Measurements from ENCODE around the gene KANSL2.
A peak's percentile ranks its signal among the peaks of the same experiment; 100 is the strongest.

KANSL2 gene

DNA sequence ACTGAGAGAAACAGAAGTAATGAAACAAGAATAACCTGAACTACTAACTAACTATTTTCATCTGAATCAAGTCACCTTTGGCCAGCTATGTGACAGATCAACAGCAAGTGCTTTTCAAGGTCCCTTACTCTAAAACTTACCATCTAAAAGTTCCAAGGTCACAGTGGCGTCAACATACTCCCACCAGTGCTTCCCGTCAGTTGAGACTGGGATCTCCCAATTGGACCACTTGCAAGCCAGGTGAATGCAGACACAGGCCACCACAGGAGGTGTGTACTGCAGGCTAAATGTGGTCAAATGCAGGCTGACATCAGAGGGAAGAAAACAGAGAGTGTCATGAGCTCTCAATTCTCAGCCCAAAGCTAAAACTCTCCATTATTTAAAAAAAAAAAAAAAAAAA is 13.8 kb upstream of the KANSL2 start:
- DNase-seq (ENCODE audit: insufficient read length, low spot score) (no peak), FAIRE-seq (no peak)
- TF ChIP-seq POLR2AphosphoS5 (IDR thresholded peaks at IDR 0.05; ENCODE audit: low read depth, low read length): no peak
- no peak for TF ChIP-seq TAF1 (IDR thresholded peaks at IDR 0.05; ENCODE audit: low read depth, low read length)
- TF ChIP-seq PAX5 (IDR thresholded peaks at IDR 0.05; ENCODE audit: insufficient read depth, low read length, severe bottlenecking): no peak
- no peak for TF ChIP-seq POLR2A (IDR thresholded peaks at IDR 0.05; ENCODE audit: low read depth, low read length)
- no peak for TF ChIP-seq POU2F2 (IDR thresholded peaks at IDR 0.05; ENCODE audit: low read depth, low read length)
- no peak for TF ChIP-seq SPI1 (IDR thresholded peaks at IDR 0.05; ENCODE audit: low read depth, low read length)

DNA sequence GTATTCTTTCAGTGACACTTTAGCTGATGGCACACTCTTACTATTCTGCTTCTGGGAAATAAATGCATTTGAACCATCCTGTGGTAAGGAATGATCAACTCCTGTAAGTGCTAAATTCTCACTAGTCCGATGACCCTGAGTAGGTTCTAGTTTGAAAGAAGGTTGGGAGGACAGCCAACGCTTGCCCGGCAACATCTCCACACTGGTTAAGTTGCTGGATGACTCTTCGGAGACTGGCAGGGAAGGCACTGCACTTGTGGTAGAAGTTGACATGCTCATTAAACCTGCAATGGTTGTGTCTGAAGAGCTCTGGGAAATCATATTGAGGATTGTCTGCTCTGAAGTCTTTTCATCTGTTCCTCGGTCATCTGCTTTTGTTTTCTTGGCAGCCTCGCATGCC is 12.0 kb upstream of the KANSL2 start:
- FAIRE-seq (no peak), DNase-seq (ENCODE audit: insufficient read length, low spot score) (no peak)
- TF ChIP-seq POLR2A (IDR thresholded peaks at IDR 0.05; ENCODE audit: low read depth, low read length): 0 out of 2 replicates have a peak, but pooled peaks have one; percentile 27
- no peak for TF ChIP-seq PAX5 (IDR thresholded peaks at IDR 0.05; ENCODE audit: insufficient read depth, low read length, severe bottlenecking)

DNA sequence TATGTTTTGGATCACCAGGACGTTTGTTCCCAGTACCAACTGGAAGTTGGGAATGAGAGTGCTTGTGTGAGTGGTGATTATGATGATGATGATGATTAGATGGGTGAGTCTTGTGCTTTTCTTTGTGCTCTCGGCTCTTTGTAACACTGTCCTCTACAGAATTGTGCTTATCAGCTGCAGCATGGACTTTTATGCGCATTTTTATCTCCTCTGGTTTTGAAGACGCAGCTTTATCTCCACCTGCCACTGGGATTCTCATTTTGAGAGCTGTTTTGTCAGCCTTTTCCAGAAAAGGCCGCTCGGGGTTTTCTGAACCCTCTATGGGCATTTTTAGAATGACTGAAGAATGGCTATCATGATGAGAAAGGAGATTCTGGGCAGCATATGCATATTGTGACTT is 11.5 kb upstream of the KANSL2 start:
- no peak for DNase-seq (ENCODE audit: insufficient read length, low spot score)
- TF ChIP-seq POU2F2 (IDR thresholded peaks at IDR 0.05; ENCODE audit: low read depth, low read length) (no peak), PAX5 (IDR thresholded peaks at IDR 0.05; ENCODE audit: insufficient read depth, low read length, severe bottlenecking) (no peak), SPI1 (IDR thresholded peaks at IDR 0.05; ENCODE audit: low read depth, low read length) (no peak)
- no peak for FAIRE-seq

DNA sequence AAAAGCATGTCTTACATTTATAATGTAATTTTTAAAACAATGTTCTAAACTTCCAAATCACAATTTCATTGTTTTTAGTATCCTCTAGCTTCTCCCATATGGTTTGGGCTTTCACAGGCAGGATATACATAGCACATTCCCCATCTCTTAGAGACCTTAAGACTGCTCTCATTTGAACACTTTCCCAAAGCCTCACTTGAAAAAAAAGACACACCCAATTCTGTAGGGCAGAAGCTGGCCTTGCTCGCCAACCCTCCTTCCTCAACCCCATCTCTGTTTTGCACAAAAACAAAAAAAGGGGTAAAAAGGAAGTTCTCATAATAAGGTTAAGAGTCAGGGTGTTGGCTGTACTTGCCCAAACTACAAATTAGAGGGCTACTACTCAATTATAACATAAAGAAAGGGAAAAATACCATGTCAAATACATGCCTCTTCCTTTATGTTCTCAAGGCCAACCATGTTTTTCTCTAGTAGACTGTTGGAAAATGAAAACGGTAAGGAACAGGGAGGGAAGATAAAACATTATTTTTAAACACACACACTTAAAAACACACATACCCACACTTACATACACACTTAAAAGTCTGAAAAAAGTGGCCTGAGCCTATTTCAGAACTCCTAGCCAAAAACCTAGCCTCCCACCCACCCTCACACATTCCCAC is 9.9 kb upstream of the KANSL2 start:
- no peak for TF ChIP-seq PAX5 (IDR thresholded peaks at IDR 0.05; ENCODE audit: insufficient read depth, low read length, severe bottlenecking)
- TF ChIP-seq SPI1 (IDR thresholded peaks at IDR 0.05; ENCODE audit: low read depth, low read length): no peak
- TF ChIP-seq TAF1 (IDR thresholded peaks at IDR 0.05; ENCODE audit: low read depth, low read length): no peak
- no peak for TF ChIP-seq POLR2AphosphoS5 (IDR thresholded peaks at IDR 0.05; ENCODE audit: low read depth, low read length)
- no peak for TF ChIP-seq POLR2A (IDR thresholded peaks at IDR 0.05; ENCODE audit: low read depth, low read length)
- TF ChIP-seq POU2F2 (IDR thresholded peaks at IDR 0.05; ENCODE audit: low read depth, low read length): no peak
- FAIRE-seq (no peak), DNase-seq (ENCODE audit: insufficient read length, low spot score) (no peak)

DNA sequence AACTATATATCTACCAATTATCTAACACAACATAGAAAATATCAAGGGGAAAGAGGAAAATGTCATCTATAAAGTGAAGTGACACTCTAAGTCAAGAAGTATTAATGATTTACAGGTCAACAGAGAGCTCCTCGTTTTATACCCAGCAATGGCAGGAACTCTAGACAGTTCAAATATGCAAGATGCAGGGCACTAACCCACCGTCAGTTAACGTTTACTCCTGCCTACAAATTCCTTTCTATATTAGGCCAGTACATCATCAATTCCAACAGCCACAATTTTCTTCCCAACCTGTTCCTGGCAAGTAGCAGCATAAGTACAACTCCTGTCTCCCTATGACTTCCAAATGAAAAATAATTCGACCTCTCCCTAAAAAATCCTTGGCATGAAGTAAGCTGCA is 9.0 kb upstream of the KANSL2 start:
- no peak for FAIRE-seq
- no peak for DNase-seq (ENCODE audit: insufficient read length, low spot score)
- TF ChIP-seq POLR2AphosphoS5 (IDR thresholded peaks at IDR 0.05; ENCODE audit: low read depth, low read length): no peak
- no peak for TF ChIP-seq POU2F2 (IDR thresholded peaks at IDR 0.05; ENCODE audit: low read depth, low read length)
- TF ChIP-seq TAF1 (IDR thresholded peaks at IDR 0.05; ENCODE audit: low read depth, low read length): no peak
- TF ChIP-seq POLR2A (IDR thresholded peaks at IDR 0.05; ENCODE audit: low read depth, low read length): no peak
- TF ChIP-seq SPI1 (IDR thresholded peaks at IDR 0.05; ENCODE audit: low read depth, low read length): no peak

DNA sequence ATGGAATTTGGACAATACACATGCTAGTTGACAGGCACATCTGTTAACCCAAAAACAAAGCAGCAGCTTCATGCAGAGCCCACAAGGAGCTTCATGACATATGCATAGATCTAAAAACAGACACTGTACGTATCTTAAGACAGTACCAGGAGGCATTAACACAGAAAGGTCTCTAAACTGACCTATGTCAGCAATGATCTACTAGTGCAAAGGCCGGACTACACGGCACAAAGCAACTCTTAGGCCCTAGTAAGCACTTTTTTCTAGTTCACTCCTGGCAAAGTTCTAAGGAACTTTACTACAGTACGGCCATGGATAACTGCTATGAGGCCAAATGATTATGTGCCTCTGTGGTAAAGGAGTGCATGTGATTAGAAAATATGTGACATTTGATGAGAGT is 8.4 kb upstream of the KANSL2 start:
- DNase-seq (ENCODE audit: insufficient read length, low spot score): no peak
- TF ChIP-seq POLR2A (IDR thresholded peaks at IDR 0.05; ENCODE audit: low read depth, low read length): no peak
- no peak for TF ChIP-seq POLR2AphosphoS5 (IDR thresholded peaks at IDR 0.05; ENCODE audit: low read depth, low read length)
- TF ChIP-seq SPI1 (IDR thresholded peaks at IDR 0.05; ENCODE audit: low read depth, low read length): no peak
- TF ChIP-seq POU2F2 (IDR thresholded peaks at IDR 0.05; ENCODE audit: low read depth, low read length): no peak
- TF ChIP-seq TAF1 (IDR thresholded peaks at IDR 0.05; ENCODE audit: low read depth, low read length): no peak
- no peak for TF ChIP-seq PAX5 (IDR thresholded peaks at IDR 0.05; ENCODE audit: insufficient read depth, low read length, severe bottlenecking)
- FAIRE-seq: no peak

DNA sequence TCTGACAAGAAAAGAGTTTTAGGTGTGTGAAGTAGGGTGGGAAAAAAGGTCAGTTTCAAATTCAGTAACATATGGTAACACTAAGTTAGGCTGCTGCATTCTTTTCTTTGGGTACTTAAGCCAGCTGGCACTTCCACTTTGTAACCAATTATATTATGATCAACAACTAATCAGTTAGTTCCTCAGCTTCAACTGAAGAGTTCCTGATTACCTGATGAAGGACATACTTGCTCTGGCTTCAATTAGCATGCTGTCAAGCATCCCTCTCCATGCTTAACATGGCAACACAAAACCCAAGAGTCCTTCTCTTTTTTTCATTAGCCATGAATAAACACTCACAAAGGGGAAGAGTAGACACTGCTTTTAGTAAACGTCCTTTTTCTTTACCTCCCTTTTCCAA is 6.8 kb upstream of the KANSL2 start:
- TF ChIP-seq SPI1 (IDR thresholded peaks at IDR 0.05; ENCODE audit: low read depth, low read length) (no peak), POU2F2 (IDR thresholded peaks at IDR 0.05; ENCODE audit: low read depth, low read length) (no peak), POLR2AphosphoS5 (IDR thresholded peaks at IDR 0.05; ENCODE audit: low read depth, low read length) (no peak), TAF1 (IDR thresholded peaks at IDR 0.05; ENCODE audit: low read depth, low read length) (no peak), POLR2A (IDR thresholded peaks at IDR 0.05; ENCODE audit: low read depth, low read length) (no peak), PAX5 (IDR thresholded peaks at IDR 0.05; ENCODE audit: insufficient read depth, low read length, severe bottlenecking) (no peak)
- DNase-seq (ENCODE audit: insufficient read length, low spot score) (no peak), FAIRE-seq (no peak)

DNA sequence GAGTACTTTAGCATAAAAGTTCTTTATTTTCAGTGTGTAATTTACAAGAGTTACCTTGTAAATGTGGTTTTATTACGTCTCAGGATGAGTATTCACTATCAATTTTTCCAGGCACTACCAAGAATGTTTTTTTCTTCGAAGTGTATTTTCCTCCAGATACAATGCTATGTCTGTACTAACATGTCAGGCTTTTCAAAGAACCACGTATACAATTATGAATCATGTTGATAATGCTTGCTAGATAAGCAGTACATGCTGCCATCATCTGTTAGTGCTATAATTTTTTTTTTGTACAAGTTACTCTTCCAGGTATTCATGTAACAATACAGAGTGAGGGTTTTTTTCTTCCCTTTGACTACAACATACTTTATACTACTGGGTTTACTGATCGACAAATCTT is 5.6 kb upstream of the KANSL2 start:
- TF ChIP-seq POLR2A (IDR thresholded peaks at IDR 0.05; ENCODE audit: low read depth, low read length): no peak
- TF ChIP-seq PAX5 (IDR thresholded peaks at IDR 0.05; ENCODE audit: insufficient read depth, low read length, severe bottlenecking): no peak
- no peak for TF ChIP-seq TAF1 (IDR thresholded peaks at IDR 0.05; ENCODE audit: low read depth, low read length)
- no peak for TF ChIP-seq POU2F2 (IDR thresholded peaks at IDR 0.05; ENCODE audit: low read depth, low read length)
- FAIRE-seq: no peak
- no peak for DNase-seq (ENCODE audit: insufficient read length, low spot score)

DNA sequence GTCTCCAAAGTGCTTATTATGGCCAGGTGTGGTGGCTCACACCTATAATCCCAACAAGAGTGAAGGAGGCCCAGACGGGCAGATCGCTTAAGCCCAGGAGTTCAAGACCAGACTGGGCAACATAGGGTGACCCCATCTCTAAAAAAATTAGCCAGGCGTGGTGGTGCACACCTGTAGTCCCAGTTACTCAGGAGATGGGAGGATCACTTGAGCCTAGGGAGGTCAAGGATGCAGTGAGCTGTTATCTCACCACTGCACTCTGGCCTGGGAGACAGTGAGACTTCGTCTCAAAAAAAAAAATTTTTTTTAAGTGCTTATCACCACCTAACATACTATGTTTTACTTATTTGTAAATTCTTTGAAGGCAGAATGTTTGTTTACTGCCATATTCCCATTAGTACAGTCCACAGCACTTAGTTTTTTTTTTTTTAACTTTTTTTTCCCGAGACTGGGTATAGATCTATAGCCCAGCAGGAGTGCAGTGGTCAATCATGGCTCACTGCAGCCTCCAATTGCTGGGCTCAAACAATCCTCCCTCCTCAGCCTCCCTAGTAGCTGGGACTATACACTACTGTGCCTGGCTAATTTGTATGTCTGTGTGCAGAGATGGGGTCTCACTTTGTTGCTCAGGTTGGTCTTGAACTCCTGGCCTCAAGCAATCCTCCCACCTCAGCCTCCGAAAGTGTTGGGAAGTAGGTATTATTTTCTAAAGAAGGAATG is 4.7 kb upstream of the KANSL2 start:
- DNase-seq (ENCODE audit: insufficient read length, low spot score) (no peak), FAIRE-seq (no peak)
- TF ChIP-seq POLR2AphosphoS5 (IDR thresholded peaks at IDR 0.05; ENCODE audit: low read depth, low read length) (peak; percentile 37; the same call in 1 of the 2 replicates), PAX5 (IDR thresholded peaks at IDR 0.05; ENCODE audit: insufficient read depth, low read length, severe bottlenecking) (no peak)

DNA sequence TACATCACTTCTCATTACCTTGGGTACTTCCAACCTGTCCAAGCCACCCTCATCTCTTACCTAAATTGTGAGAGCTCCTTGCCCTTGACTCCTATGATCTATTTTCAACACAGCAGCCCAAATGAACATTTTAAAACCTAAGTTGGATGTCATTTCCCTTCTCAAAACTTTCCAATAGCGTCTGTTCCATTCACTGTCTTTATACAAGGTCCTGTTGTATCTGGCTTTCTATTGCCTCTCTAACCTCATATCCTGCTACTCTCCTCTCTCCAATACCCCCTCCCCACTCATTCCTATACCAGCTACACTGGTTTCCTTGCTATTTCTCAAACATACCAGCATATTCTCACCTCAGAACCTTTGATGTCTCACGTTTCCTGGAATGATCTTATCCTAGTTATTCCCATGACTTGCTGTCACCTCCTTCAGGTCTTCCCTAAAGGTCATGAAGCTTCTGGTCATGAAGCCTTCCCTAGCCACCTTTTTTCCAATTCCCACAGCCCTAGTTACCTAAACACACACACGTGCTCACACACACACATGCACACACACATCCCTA is 4.1 kb upstream of the KANSL2 start:
- FAIRE-seq (no peak), DNase-seq (ENCODE audit: insufficient read length, low spot score) (no peak)
- TF ChIP-seq TAF1 (IDR thresholded peaks at IDR 0.05; ENCODE audit: low read depth, low read length) (no peak), PAX5 (IDR thresholded peaks at IDR 0.05; ENCODE audit: insufficient read depth, low read length, severe bottlenecking) (no peak), SPI1 (IDR thresholded peaks at IDR 0.05; ENCODE audit: low read depth, low read length) (no peak), POLR2AphosphoS5 (IDR thresholded peaks at IDR 0.05; ENCODE audit: low read depth, low read length) (no peak), POU2F2 (IDR thresholded peaks at IDR 0.05; ENCODE audit: low read depth, low read length) (no peak), POLR2A (IDR thresholded peaks at IDR 0.05; ENCODE audit: low read depth, low read length) (no peak)

Measured in GM12891 (cell line).